Activated CD8-positive, alpha-beta memory T cell treated with anti-CD3 and anti-CD28 coated beads, Interleukin-2, amount 10 ng/mL, durations not matched to agents 7 days and 5 days (primary cell): ENCODE data around the gene STX11. TPM values are rescaled to one million over a fixed set of nuclear protein-coding genes. Genes with fewer than 3 reads are reported as not detected.

Experiments
- ATAC-seq: fragments of 150-1000 bp; cut with Tn5 transposase; one replicate; pipeline ENCODE4 v1.10.0; 2021; ENCODE audit warnings: moderate library complexity
- CTCF ChIA-PET: fragments of 350-600 bp; sonication (Branson Sonifier 250); formaldehyde crosslinking; loops from one replicate; lab custom pipeline; 2021; ENCODE audit warnings: antibody characterized with exemption; lab: Charles Lee
- DNase-seq: peaks from one replicate; pipeline ENCODE4 v3.0.0-alpha.2; 2020
- H3K27ac Mint-ChIP-seq: one replicate; pipeline ENCODE4 v1.8.0; 2021; ENCODE audit warnings: mild to moderate bottlenecking, mixed read lengths
- H3K27me3 Mint-ChIP-seq: one replicate; pipeline ENCODE4 v1.8.0; 2021; ENCODE audit warnings: mixed read lengths
- H3K36me3 Mint-ChIP-seq: one replicate; pipeline ENCODE4 v1.8.0; 2021; ENCODE audit warnings: mild to moderate bottlenecking, mixed read lengths
- H3K4me1 Mint-ChIP-seq: one replicate; pipeline ENCODE4 v1.8.0; 2021; ENCODE audit warnings: mixed read lengths
- H3K4me3 Mint-ChIP-seq: one replicate; pipeline ENCODE4 v1.8.0; 2021; ENCODE audit warnings: mild to moderate bottlenecking, moderate library complexity, mixed read lengths
- H3K9me3 Mint-ChIP-seq: one replicate; pipeline ENCODE4 v1.8.0; 2022; ENCODE audit warnings: low read depth, mixed read lengths
- total RNA-seq, 2 experiments: library from RNA; stranded (reverse); gene quantifications; one replicate each; pipeline ENCODE4 v1.2.3, GENCODE V29; 2021

The STX11 gene
- total RNA-seq, 2 experiments from 2014 or later = 26.5 to 29.0 TPM

GRCh38 chr6:144214622-144215401 lies 64.5 kb downstream of the STX11 start:
- Mint-ChIP-seq H3K9me3 (no peaks in the 10 kb centered on the region), H3K36me3 (peaks cover 1% of the 10 kb centered on the region), H3K27ac (peak overlapping the region; percentile 91), H3K27me3 (peaks cover 17% of the 10 kb centered on the region), H3K4me1 (peaks cover 30% of the 10 kb centered on the region), H3K4me3 (peak overlapping the region; percentile 82)
- ATAC-seq (no peak), DNase-seq (no peak)
- CTCF ChIA-PET = interaction anchor here (1.0 to 6.4 kb wide), 3 partner anchors 63 to 108 kb away, joined by 3 to 44 read pairs (median 7); no protein-coding TSS in a partner anchor

GRCh38 chr6:144215402-144215931 lies 65.2 kb downstream of the STX11 start:
- Mint-ChIP-seq H3K27me3 (peaks cover 13% of the 10 kb centered on the region), H3K9me3 (no peaks in the 10 kb centered on the region), H3K4me3 (peak overlapping the region; percentile 82), H3K4me1 (peaks cover 30% of the 10 kb centered on the region), H3K36me3 (peaks cover 1% of the 10 kb centered on the region), H3K27ac (peak overlapping the region; percentile 91)
- no peak for ATAC-seq
- CTCF ChIA-PET = interaction anchor here (1.0 to 6.4 kb wide), 4 partner anchors 64 to 124 kb away, joined by 3 to 44 read pairs (median 5); no protein-coding TSS in a partner anchor
- peak; percentile 57 for DNase-seq

GRCh38 chr6:144215932-144216667 lies 65.8 kb downstream of the STX11 start:
- H3K27me3 Mint-ChIP-seq = peaks cover 10% of the 10 kb centered on the region
- peak overlapping the region; percentile 91 for H3K27ac Mint-ChIP-seq
- H3K4me1 Mint-ChIP-seq = peaks cover 30% of the 10 kb centered on the region
- ATAC-seq = peak; percentile 94
- H3K9me3 Mint-ChIP-seq = no peaks in the 10 kb centered on the region
- H3K36me3 Mint-ChIP-seq = peaks cover 1% of the 10 kb centered on the region
- H3K4me3 Mint-ChIP-seq = peak overlapping the region; percentile 82
- CTCF ChIA-PET = interaction anchor here (0.8 to 6.4 kb wide), 15 partner anchors 61 to 273 kb away, joined by 3 to 44 read pairs (median 3); partner anchors contain the start of gene SF3B5
- DNase-seq = peak; percentile 94

- ATAC-seq (peak; percentile 59), DNase-seq (peak; percentile 83)
- CTCF ChIA-PET = interaction anchor here (0.8 to 6.4 kb wide), 15 partner anchors 62 to 273 kb away, joined by 3 to 44 read pairs (median 3); partner anchors contain the start of gene SF3B5
- H3K27ac Mint-ChIP-seq = peak overlapping the region; percentile 91
- H3K4me3 Mint-ChIP-seq = peak overlapping the region; percentile 82
- H3K27me3 Mint-ChIP-seq = peaks cover 3% of the 10 kb centered on the region
- peaks cover 25% of the 10 kb centered on the region for H3K4me1 Mint-ChIP-seq
- peaks cover 1% of the 10 kb centered on the region for H3K36me3 Mint-ChIP-seq
- H3K9me3 Mint-ChIP-seq = no peaks in the 10 kb centered on the region
Observed at GRCh38 chr6:144216668-144217218, 66.4 kb downstream of the STX11 start.

- Mint-ChIP-seq H3K27ac (peak overlapping the region; percentile 91), H3K9me3 (no peaks in the 10 kb centered on the region), H3K4me1 (peaks cover 25% of the 10 kb centered on the region), H3K4me3 (peak overlapping the region; percentile 82), H3K27me3 (peaks cover 2% of the 10 kb centered on the region), H3K36me3 (peaks cover 1% of the 10 kb centered on the region)
- no peak for ATAC-seq
- CTCF ChIA-PET = interaction anchor here (0.8 to 6.4 kb wide), 15 partner anchors 62 to 274 kb away, joined by 3 to 44 read pairs (median 5); partner anchors contain the start of gene SF3B5
- DNase-seq = no peak
Observed at GRCh38 chr6:144217264-144217663, 66.9 kb downstream of the STX11 start.

- peaks cover 25% of the 10 kb centered on the region for H3K4me1 Mint-ChIP-seq
- H3K4me3 Mint-ChIP-seq = no peak overlapping the region
- ATAC-seq (no peak), DNase-seq (no peak)
- CTCF ChIA-PET = interaction anchor here (1.3 to 6.4 kb wide), 11 partner anchors 16 to 642 kb away, joined by 3 to 44 read pairs (median 7); partner anchors contain the start of gene SF3B5
- no peaks in the 10 kb centered on the region for H3K9me3 Mint-ChIP-seq
- H3K27me3 Mint-ChIP-seq = peaks cover 2% of the 10 kb centered on the region
- H3K27ac Mint-ChIP-seq = no peak overlapping the region
- H3K36me3 Mint-ChIP-seq = peaks cover 1% of the 10 kb centered on the region
Observed at GRCh38 chr6:144217797-144218196, 67.5 kb downstream of the STX11 start.

- Mint-ChIP-seq H3K27ac (no peak overlapping the region), H3K27me3 (no peaks in the 10 kb centered on the region), H3K36me3 (peaks cover 1% of the 10 kb centered on the region), H3K4me1 (peaks cover 25% of the 10 kb centered on the region), H3K4me3 (no peak overlapping the region), H3K9me3 (no peaks in the 10 kb centered on the region)
- ATAC-seq (no peak), DNase-seq (no peak)
- CTCF ChIA-PET = interaction anchor here (0.5 to 6.4 kb wide), 21 partner anchors 15 to 994 kb away, joined by 3 to 44 read pairs (median 4); partner anchors contain the start of gene SF3B5
Observed at GRCh38 chr6:144219056-144219685, 68.9 kb downstream of the STX11 start.

- CTCF ChIA-PET = interaction anchor here (0.5 to 2.6 kb wide), 11 partner anchors 27 to 280 kb away, joined by 3 to 18 read pairs (median 4); partner anchors contain the start of gene SF3B5
- Mint-ChIP-seq H3K27ac (no peak overlapping the region), H3K4me3 (no peak overlapping the region), H3K9me3 (no peaks in the 10 kb centered on the region), H3K4me1 (peaks cover 20% of the 10 kb centered on the region), H3K27me3 (peaks cover 2% of the 10 kb centered on the region), H3K36me3 (peaks cover 1% of the 10 kb centered on the region)
- ATAC-seq (no peak), DNase-seq (no peak)
Observed at GRCh38 chr6:144220031-144220790, 69.9 kb downstream of the STX11 start.

- DNase-seq (no peak), ATAC-seq (no peak)
- Mint-ChIP-seq H3K27ac (no peak overlapping the region), H3K27me3 (peaks cover 2% of the 10 kb centered on the region), H3K4me3 (no peak overlapping the region), H3K4me1 (no peaks in the 10 kb centered on the region), H3K36me3 (no peaks in the 10 kb centered on the region), H3K9me3 (no peaks in the 10 kb centered on the region)
- CTCF ChIA-PET = interaction anchor here (1.8 kb wide), 1 partner anchor 119 kb away, joined by 5 read pairs; no protein-coding TSS in a partner anchor
Observed at GRCh38 chr6:144223686-144224085, 73.4 kb downstream of the STX11 start.

GRCh38 chr6:144231721-144232120 lies 81.4 kb downstream of the STX11 start:
- no peaks in the 10 kb centered on the region for H3K4me1 Mint-ChIP-seq
- no peak overlapping the region for H3K4me3 Mint-ChIP-seq
- no peak overlapping the region for H3K27ac Mint-ChIP-seq
- ATAC-seq = no peak
- no peaks in the 10 kb centered on the region for H3K9me3 Mint-ChIP-seq
- DNase-seq = no peak
- CTCF ChIA-PET = interaction anchor here (0.6 kb wide), 1 partner anchor 129 kb away, joined by 3 read pairs; no protein-coding TSS in a partner anchor
- H3K36me3 Mint-ChIP-seq = no peaks in the 10 kb centered on the region
- no peaks in the 10 kb centered on the region for H3K27me3 Mint-ChIP-seq

- no peaks in the 10 kb centered on the region for H3K4me1 Mint-ChIP-seq
- DNase-seq = no peak
- H3K27ac Mint-ChIP-seq = no peak overlapping the region
- H3K36me3 Mint-ChIP-seq = no peaks in the 10 kb centered on the region
- H3K4me3 Mint-ChIP-seq = no peak overlapping the region
- H3K9me3 Mint-ChIP-seq = no peaks in the 10 kb centered on the region
- ATAC-seq = no peak
- H3K27me3 Mint-ChIP-seq = no peaks in the 10 kb centered on the region
- CTCF ChIA-PET = no interaction called here
Observed at GRCh38 chr6:144232176-144232831, 82.0 kb downstream of the STX11 start.
